Measurements from ENCODE around the gene ATG13.

ATG13 gene

DNA sequence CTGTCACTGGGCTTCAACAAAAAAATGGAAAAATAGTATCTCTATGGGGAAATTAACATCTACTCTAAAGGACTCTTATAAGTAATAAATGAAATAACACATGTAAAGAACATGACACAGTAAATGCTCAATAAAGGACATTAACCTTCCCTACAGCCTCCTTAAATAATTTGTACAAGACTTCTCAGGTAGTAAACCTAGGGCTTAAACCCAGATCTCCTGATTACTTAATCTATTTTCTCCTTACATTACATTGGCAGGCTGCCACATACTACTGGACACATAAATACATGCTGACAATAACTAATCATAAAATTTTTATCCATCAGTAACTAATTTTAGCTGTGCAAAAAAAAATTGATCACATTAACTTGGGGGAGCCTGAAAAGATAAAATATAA lies 28.4 kb upstream of the ATG13 start:
- DNase-seq (ENCODE audit: low read depth, low spot score) = no peak
- in situ Hi-C loops (cut with HindIII; ENCODE audit: low sequenced_read_pairs) = no loop called here
- H3K4me3 ChIP-seq (ENCODE audit: low read depth, low read length) = no peak overlapping the region
- TF ChIP-seq, protein P1, sequence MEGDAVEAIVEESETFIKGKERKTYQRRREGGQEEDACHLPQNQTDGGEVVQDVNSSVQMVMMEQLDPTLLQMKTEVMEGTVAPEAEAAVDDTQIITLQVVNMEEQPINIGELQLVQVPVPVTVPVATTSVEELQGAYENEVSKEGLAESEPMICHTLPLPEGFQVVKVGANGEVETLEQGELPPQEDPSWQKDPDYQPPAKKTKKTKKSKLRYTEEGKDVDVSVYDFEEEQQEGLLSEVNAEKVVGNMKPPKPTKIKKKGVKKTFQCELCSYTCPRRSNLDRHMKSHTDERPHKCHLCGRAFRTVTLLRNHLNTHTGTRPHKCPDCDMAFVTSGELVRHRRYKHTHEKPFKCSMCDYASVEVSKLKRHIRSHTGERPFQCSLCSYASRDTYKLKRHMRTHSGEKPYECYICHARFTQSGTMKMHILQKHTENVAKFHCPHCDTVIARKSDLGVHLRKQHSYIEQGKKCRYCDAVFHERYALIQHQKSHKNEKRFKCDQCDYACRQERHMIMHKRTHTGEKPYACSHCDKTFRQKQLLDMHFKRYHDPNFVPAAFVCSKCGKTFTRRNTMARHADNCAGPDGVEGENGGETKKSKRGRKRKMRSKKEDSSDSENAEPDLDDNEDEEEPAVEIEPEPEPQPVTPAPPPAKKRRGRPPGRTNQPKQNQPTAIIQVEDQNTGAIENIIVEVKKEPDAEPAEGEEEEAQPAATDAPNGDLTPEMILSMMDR (IDR thresholded peaks at IDR 0.05; ENCODE audit: low read depth, low read length) = no peak

DNA sequence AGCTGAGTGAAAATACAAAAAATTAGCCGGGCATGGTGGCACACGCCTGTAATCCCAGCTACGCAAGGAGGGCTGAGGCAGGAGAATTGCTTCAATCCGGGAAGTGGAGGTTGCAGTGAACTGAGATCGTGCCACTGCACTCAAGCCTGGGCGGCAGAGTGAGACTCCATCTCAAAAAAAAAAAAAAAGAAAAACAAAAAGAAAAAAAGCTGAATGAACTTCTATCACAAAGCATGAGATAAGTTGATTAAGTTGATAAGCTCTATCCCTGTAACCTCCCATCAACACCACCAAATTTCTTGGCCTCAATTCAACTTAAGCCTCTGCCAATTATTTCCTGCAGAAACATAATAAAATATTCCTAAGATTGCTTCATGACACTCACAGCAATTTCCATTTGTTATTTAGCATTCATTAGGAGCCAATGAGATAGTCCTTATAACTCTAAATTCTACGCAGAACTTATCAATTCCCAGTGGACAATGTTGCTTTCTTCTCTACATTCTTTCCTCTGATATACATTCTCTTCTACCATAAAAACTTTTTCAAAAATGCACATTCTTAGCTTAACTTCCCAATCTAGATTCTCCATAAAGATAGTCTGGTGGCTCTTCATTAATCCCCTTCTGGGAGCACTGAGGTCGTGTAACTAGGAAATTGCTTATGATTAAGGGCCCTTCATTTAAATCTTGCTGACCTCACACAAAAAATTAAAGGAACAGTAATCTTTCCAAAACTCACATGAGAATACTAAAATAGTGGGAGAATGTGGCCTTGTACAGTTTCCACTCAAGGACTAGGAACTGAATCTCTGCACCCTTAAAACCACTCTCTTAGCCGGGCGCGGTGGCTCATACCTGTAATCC lies 26.4 kb upstream of the ATG13 start:
- in situ Hi-C loops (cut with HindIII; ENCODE audit: low sequenced_read_pairs) = no loop called here
- H3K4me3 ChIP-seq (ENCODE audit: low read depth, low read length) = no peak overlapping the region
- no peak for DNase-seq (ENCODE audit: low read depth, low spot score)
- TF ChIP-seq, protein P1 (IDR thresholded peaks at IDR 0.05; ENCODE audit: low read depth, low read length) = no peak

DNA sequence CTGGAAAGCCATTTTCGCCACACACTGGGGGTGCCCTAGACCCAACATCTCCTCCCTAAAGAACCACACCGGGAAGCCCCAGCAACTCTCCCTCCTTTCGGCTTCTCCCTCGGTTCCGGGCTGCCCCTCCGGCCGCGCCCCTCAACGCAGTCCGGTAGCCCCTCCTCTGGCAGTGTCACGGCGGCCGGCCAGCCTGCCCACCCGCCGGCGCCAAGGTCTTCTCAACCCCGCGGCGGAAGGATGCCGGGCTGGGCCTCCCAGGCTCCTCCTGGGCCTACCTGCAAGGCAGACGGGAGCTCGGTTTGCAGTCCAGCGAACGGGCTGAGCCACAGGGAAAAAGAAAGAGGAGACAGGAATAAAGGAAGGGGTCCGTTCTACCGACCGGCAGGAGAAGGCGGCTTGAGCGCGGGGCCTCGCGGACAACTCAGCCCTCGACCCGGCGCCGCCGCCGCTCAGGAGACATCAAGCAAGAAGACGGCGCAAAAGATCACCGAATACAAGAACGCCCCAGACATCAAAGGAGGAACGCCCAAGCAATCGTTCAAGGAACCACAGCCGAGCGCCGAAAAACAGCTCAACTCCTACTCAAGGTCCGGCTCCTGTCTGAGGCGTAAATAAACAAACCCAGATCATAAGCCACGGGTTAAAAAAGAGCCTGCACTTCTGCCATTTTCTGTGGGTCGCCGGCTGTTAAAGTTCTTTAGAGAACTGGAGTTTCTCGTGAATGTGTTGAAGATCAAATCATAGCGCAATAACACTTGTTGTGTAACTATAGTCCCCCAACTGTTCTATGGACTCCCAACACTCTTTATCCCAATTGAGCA lies 23.6 kb upstream of the ATG13 start, which contains the start of gene AMBRA1:
TSS of gene AMBRA1 (minus strand) at position 474 of the 824 bp plus-strand sequence. CDS start 45,643 bp downstream, outside the sequence.
- DNase-seq (ENCODE audit: low read depth, low spot score) = peak; percentile 94
- TF ChIP-seq, protein P1 (IDR thresholded peaks at IDR 0.05; ENCODE audit: low read depth, low read length) = no peak
- in situ Hi-C loops (cut with HindIII; ENCODE audit: low sequenced_read_pairs) = no loop called here
- H3K4me3 ChIP-seq (ENCODE audit: low read depth, low read length) = peak within 1 kb of the TSS; percentile 78

DNA sequence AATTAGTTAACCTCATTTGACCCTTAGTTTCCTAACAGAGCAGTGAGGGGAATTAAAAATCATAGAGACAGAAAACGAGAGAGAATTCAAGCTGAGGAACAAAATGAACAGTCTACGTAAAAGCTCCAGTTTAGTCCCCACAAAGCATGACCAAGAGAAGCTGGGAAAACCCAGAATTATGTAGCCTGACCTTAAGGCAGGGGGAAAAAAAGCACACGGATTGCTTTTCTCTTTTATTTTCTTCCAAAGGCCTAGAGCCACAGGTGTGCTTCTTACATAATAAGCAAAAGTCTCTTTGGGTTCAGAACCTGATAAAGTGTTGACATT lies 23.0 kb upstream of the ATG13 start:
- TF ChIP-seq, protein P1 (IDR thresholded peaks at IDR 0.05; ENCODE audit: low read depth, low read length) = no peak
- in situ Hi-C loops (cut with HindIII; ENCODE audit: low sequenced_read_pairs) = no loop called here
- no peak for DNase-seq (ENCODE audit: low read depth, low spot score)
- peak overlapping the region; percentile 78 for H3K4me3 ChIP-seq (ENCODE audit: low read depth, low read length)

DNA sequence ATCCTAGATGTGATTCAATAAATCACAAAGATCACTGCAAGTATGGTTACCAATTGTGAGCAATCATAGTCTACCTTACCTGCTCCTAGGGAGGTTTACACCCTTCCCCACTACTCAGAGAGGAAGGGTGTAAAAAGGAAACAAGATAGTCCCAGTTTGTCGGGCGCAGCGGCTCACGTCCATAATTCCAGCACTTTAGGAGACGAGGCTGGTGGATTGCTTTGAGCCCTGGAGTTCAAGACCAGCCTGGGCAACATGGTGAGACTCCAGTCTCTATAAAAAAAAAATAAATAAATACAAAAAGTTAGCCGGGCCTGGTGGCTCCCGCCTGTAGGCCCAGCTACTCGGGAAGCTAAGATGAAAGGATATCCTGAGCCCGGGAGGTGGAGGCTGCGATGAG lies 22.6 kb upstream of the ATG13 start:
- DNase-seq (ENCODE audit: low read depth, low spot score) = no peak
- in situ Hi-C loops (cut with HindIII; ENCODE audit: low sequenced_read_pairs) = no loop called here
- no peak overlapping the region for H3K4me3 ChIP-seq (ENCODE audit: low read depth, low read length)
- TF ChIP-seq, protein P1 (IDR thresholded peaks at IDR 0.05; ENCODE audit: low read depth, low read length) = no peak

DNA sequence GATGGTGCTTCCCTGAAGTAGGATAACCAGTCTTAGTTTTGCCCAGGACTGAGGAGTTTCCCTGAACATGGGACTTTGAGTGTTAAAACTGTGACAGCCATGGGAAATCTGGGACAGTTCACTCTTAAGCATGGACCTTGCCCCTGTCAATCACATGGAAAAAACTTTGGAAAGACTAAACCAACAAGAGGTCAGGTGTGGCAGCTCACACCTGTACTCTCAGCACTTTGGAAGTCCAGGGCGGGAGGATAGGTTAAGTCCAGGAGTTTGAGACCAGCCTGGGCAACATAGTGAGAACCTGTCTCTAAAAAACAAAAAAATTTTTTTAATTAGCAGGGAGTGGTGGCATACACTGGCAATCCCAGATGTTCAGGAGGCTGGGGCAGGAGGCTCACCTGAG lies 20.2 kb upstream of the ATG13 start:
- in situ Hi-C loops (cut with HindIII; ENCODE audit: low sequenced_read_pairs) = no loop called here
- TF ChIP-seq, protein P1 (IDR thresholded peaks at IDR 0.05; ENCODE audit: low read depth, low read length) = no peak

More for the DNA sequence above, 20.2 kb upstream of the ATG13 start:
- no peak overlapping the region for H3K4me3 ChIP-seq (ENCODE audit: low read depth, low read length)
- no peak for DNase-seq (ENCODE audit: low read depth, low spot score)
